Renal cortical epithelial cell (primary cell): ENCODE measurements around the gene IGF1R. TPM values are rescaled to one million over a fixed set of nuclear protein-coding genes. Genes with fewer than 3 reads are reported as not detected.

ENCODE experiments used
- DNase-seq: peaks from one replicate; pipeline ENCODE4 v3.0.0-alpha.2; 2011; ENCODE audit warnings: low read depth
- total RNA-seq: library from RNA; depleted of rRNA; stranded (reverse); fragments of >200 nt; gene quantifications from 2 replicates; pipeline ENCODE4 v1.2.3, GENCODE V29; 2014

Gene IGF1R
- total RNA-seq, 1 donor from 2014 or later = 272 TPM

- DNase-seq = no peak
Measured at GRCh38 chr15:98648654-98649471, 524 bp downstream of the IGF1R start.

- DNase-seq = no peak
Measured at GRCh38 chr15:98649472-98650416, 1.4 kb downstream of the IGF1R start.

- DNase-seq = no peak
Measured at GRCh38 chr15:98650417-98651035, 2.2 kb downstream of the IGF1R start.

GRCh38 chr15:98651036-98651481 lies 2.7 kb downstream of the IGF1R start:
- no peak for DNase-seq

- no peak for DNase-seq
Measured at GRCh38 chr15:98651581-98652220, 3.4 kb downstream of the IGF1R start.

- DNase-seq = no peak
Measured at GRCh38 chr15:98653686-98654085, 5.3 kb downstream of the IGF1R start.

- no peak for DNase-seq
Measured at GRCh38 chr15:98654790-98655360, 6.5 kb downstream of the IGF1R start.

- DNase-seq = no peak
Measured at GRCh38 chr15:98655732-98656131, 7.4 kb downstream of the IGF1R start.

GRCh38 chr15:98657721-98658120 lies 9.4 kb downstream of the IGF1R start:
- DNase-seq = peak; percentile 80

GRCh38 chr15:98658831-98659699 lies 10.7 kb downstream of the IGF1R start:
- no peak for DNase-seq

GRCh38 chr15:98660055-98660454 lies 11.7 kb downstream of the IGF1R start:
- DNase-seq = no peak

- no peak for DNase-seq
Measured at GRCh38 chr15:98663045-98663444, 14.7 kb downstream of the IGF1R start.

- DNase-seq = no peak
Measured at GRCh38 chr15:98663606-98664005, 15.3 kb downstream of the IGF1R start.

- DNase-seq = no peak
Measured at GRCh38 chr15:98666441-98666840, 18.1 kb downstream of the IGF1R start.

- no peak for DNase-seq
Measured at GRCh38 chr15:98666841-98667240, 18.5 kb downstream of the IGF1R start.

GRCh38 chr15:98667521-98668179 lies 19.3 kb downstream of the IGF1R start:
- DNase-seq = no peak

- peak; percentile 86 for DNase-seq
Measured at GRCh38 chr15:98668566-98669308, 20.4 kb downstream of the IGF1R start.

GRCh38 chr15:98669638-98670037 lies 21.3 kb downstream of the IGF1R start:
- no peak for DNase-seq
